Breast epithelium (tissue), 3 donors: ENCODE results near the gene APLF.
A peak's percentile ranks its signal among the peaks of the same experiment; 100 is the strongest.

ENCODE experiments used
- CTCF ChIP-seq, 3 donors: fragments of 450-650 bp; IDR thresholded peaks; one replicate each; pipeline ENCODE4 v1.5.1; 2016 to 2017; ENCODE audit warnings: antibody characterized with exemption in 3 of 3, mild to moderate bottlenecking in 3 of 3, moderate library complexity in 3 of 3
- POLR2A ChIP-seq: fragments of 450-650 bp; IDR thresholded peaks from one replicate; pipeline ENCODE4 v1.6.1; 2016; ENCODE audit warnings: antibody characterized with exemption, mild to moderate bottlenecking, moderate library complexity
- POLR2AphosphoS5 ChIP-seq, 3 donors: sonication (generic); formaldehyde crosslinking; IDR thresholded peaks; one replicate each; pipeline ENCODE4 v1.6.1; 2017; ENCODE audit warnings: antibody characterized with exemption in 3 of 3

- TF ChIP-seq CTCF (IDR thresholded peaks at IDR 0.05) (no peak), POLR2A (no peak), POLR2AphosphoS5 (IDR thresholded peaks at IDR 0.05) (peak in 1 of 3 donors; percentile 11)
Observed at GRCh38 chr2:68448671-68449653, 18.4 kb upstream of the APLF start.
